WERI-Rb-1 (cell line): Measurements from ENCODE around the gene COBL.

ENCODE experiments used
- DNase-seq: peaks from one replicate; pipeline ENCODE4 v3.0.0-alpha.2; 2020
- H3K27ac ChIP-seq: fragments of 250-450 bp; sonication (Bioruptor Pico); 2 replicates; pipeline ENCODE4 v1.5.1; 2020; ENCODE audit warnings: mild to moderate bottlenecking, moderate library complexity
- H3K27me3 ChIP-seq: fragments of 250-450 bp; sonication (Bioruptor Pico); 2 replicates; pipeline ENCODE4 v1.5.1; 2021; ENCODE audit warnings: mild to moderate bottlenecking, low read depth, moderate library complexity; ENCODE audit not compliant: insufficient read depth, severe bottlenecking
- H3K36me3 ChIP-seq: fragments of 250-450 bp; sonication (Bioruptor Pico); 2 replicates; pipeline ENCODE4 v1.5.1; 2020; ENCODE audit warnings: mild to moderate bottlenecking, moderate library complexity
- H3K4me3 ChIP-seq: 2 replicates; pipeline ENCODE4 v1.5.1; 2011; ENCODE audit warnings: low read depth, mild to moderate bottlenecking, control low read depth, low read length
- H3K9me3 ChIP-seq: fragments of 250-450 bp; sonication (Bioruptor Pico); 2 replicates; pipeline ENCODE4 v1.5.1; 2021; ENCODE audit warnings: mild to moderate bottlenecking, moderate library complexity; ENCODE audit not compliant: severe bottlenecking
- CTCF ChIP-seq: IDR thresholded peaks from 2 replicates; pipeline ENCODE4 v1.5.1; 2011; ENCODE audit warnings: low read depth, mild to moderate bottlenecking, control low read depth, inconsistent platforms, low read length

COBL gene

GRCh38 chr7:51014811-51015210 is 301.8 kb downstream of the COBL start:
- TF ChIP-seq CTCF = no peak
- Histone ChIP-seq H3K27me3 (no peaks in the 10 kb centered on the region), H3K27ac (no peak overlapping the region), H3K36me3 (no peaks in the 10 kb centered on the region), H3K4me3 (no peak overlapping the region), H3K9me3 (no peaks in the 10 kb centered on the region)
- no peak for DNase-seq

- DNase-seq = no peak
- no peaks in the 10 kb centered on the region for H3K36me3 ChIP-seq
- TF ChIP-seq CTCF = no peak
- no peak overlapping the region for H3K27ac ChIP-seq
- H3K27me3 ChIP-seq = no peaks in the 10 kb centered on the region
- H3K4me3 ChIP-seq = no peak overlapping the region
- no peaks in the 10 kb centered on the region for H3K9me3 ChIP-seq
Measured at GRCh38 chr7:51013861-51014511, 302.6 kb downstream of the COBL start.

- Histone ChIP-seq H3K4me3 (no peak overlapping the region), H3K27ac (no peak overlapping the region), H3K27me3 (no peaks in the 10 kb centered on the region), H3K36me3 (no peaks in the 10 kb centered on the region), H3K9me3 (no peaks in the 10 kb centered on the region)
- no peak for DNase-seq
- TF ChIP-seq CTCF = no peak
Measured at GRCh38 chr7:51013218-51013786, 303.3 kb downstream of the COBL start.

- no peak for DNase-seq
- Histone ChIP-seq H3K36me3 (no peaks in the 10 kb centered on the region), H3K9me3 (no peaks in the 10 kb centered on the region), H3K27ac (no peak overlapping the region), H3K27me3 (no peaks in the 10 kb centered on the region), H3K4me3 (no peak overlapping the region)
- no peak for TF ChIP-seq CTCF
Measured at GRCh38 chr7:51012569-51013217, 303.9 kb downstream of the COBL start.

DNA sequence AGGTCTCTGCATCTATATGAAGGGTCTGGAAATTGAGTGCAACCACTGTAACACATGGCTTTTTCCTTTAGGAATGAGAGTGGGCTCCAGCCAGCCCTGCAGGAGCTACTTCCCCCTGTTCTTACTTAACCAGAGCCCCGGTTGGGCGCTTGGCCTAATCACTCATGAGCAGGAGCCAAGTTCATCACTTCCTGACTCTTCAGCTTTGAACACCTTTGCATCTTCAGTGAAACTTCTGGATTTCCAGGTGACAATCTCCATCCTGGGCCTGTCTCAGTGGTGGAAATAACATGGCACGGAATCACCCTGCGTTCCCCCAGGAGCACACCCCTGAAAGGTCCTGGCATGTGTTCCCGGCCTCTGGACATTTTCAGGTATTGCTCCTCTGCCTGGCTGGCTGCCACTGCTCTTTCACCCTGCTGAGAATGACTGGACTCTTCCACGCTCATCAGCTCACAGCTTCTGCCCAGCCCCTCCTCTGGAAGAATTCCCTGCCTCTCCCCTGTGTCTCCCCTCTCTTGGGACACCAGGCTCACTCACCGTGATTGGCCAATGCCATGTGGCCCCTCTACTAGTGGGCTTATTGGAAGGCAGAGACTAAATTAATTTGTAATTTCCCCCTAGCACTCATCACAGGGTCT is 304.8 kb downstream of the COBL start:
- H3K36me3 ChIP-seq = no peaks in the 10 kb centered on the region
- no peak overlapping the region for H3K27ac ChIP-seq
- no peak overlapping the region for H3K4me3 ChIP-seq
- TF ChIP-seq CTCF = no peak
- no peak for DNase-seq
- no peaks in the 10 kb centered on the region for H3K27me3 ChIP-seq
- H3K9me3 ChIP-seq = no peaks in the 10 kb centered on the region
